Activated CD4-positive, alpha-beta memory T cell treated with anti-CD3 and anti-CD28 coated beads, Interleukin-2, amount 10 ng/mL, durations not matched to agents 7 days and 5 days (primary cell): Measurements from ENCODE around the gene STUM. TPM values are rescaled to one million over a fixed set of nuclear protein-coding genes. Genes with fewer than 3 reads are reported as not detected.

ENCODE experiments used
- CTCF ChIA-PET: fragments of 350-600 bp; sonication (Branson Sonifier 250); formaldehyde crosslinking; loops from one replicate; lab custom pipeline; 2021; ENCODE audit warnings: antibody characterized with exemption, inconsistent platforms; lab: Charles Lee
- POLR2A ChIA-PET: fragments of 350-600 bp; sonication (Branson Sonifier 250); formaldehyde crosslinking; loops from one replicate; lab custom pipeline; 2021; ENCODE audit warnings: antibody characterized with exemption; lab: Charles Lee
- DNase-seq: peaks from one replicate; pipeline ENCODE4 v3.0.0-alpha.2; 2020
- H3K27ac Mint-ChIP-seq: one replicate; pipeline ENCODE4 v1.8.0; 2021; ENCODE audit warnings: mild to moderate bottlenecking, mixed read lengths
- H3K27me3 Mint-ChIP-seq: one replicate; pipeline ENCODE4 v1.8.0; 2021; ENCODE audit warnings: mixed read lengths
- H3K36me3 Mint-ChIP-seq: one replicate; pipeline ENCODE4 v1.8.0; 2021; ENCODE audit warnings: low read depth, mixed read lengths
- H3K4me1 Mint-ChIP-seq: one replicate; pipeline ENCODE4 v1.8.0; 2021; ENCODE audit warnings: mixed read lengths
- H3K4me3 Mint-ChIP-seq: one replicate; pipeline ENCODE4 v1.8.0; 2021; ENCODE audit warnings: mild to moderate bottlenecking, mixed read lengths
- H3K9me3 Mint-ChIP-seq: one replicate; pipeline ENCODE4 v1.8.0; 2021; ENCODE audit warnings: mixed read lengths
- total RNA-seq, 2 experiments: library from RNA; stranded (reverse); gene quantifications; one replicate each; pipeline ENCODE4 v1.2.3, GENCODE V29; 2021

Gene STUM
- total RNA-seq, 2 experiments from 2014 or later: not detected

DNA sequence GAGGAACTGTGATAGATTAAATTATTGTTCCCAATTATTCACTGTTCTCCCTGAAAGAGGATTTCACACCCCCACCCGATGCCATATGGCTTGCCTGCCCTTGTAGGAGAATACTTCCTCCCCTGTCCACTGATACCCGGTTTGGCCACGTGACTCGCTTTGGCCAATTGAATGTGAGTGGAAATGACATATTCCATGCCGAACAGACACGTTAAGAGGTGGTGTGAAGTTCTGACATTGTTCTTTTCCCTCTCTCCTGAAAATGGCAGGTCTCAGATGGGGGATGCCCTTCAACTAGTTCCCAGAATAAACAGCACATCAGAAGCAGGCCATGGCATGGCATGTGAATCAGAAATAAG, 5.3 kb downstream of the STUM start:
- no peak overlapping the region for H3K27ac Mint-ChIP-seq
- H3K9me3 Mint-ChIP-seq: no peaks in the 10 kb centered on the region
- CTCF ChIA-PET: no interaction called here
- no peak overlapping the region for H3K4me3 Mint-ChIP-seq
- DNase-seq: no peak
- H3K27me3 Mint-ChIP-seq: peaks cover 75% of the 10 kb centered on the region
- POLR2A ChIA-PET: no interaction called here
- H3K4me1 Mint-ChIP-seq: peaks cover 9% of the 10 kb centered on the region
- H3K36me3 Mint-ChIP-seq: no peaks in the 10 kb centered on the region

DNA sequence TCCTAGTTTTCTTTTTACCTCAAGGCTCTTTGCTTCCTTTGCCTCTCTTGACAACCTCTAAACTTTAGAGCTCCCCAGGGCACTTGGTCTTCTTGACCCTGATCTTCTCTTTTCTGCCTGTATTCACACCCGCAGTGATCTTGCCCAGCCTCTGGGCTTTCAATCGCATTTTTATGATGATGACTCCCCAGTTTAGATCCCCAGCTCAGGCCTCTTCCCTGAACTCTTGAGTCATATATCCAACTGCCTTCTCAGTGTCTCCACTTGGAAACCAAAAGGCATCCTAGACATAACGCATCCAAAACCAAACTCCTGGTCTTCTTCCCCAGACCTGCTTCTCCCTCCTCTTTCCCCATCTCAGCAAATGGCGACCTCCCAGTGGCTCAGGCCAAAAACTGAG, 6.5 kb downstream of the STUM start:
- ChIA-PET CTCF (no interaction called here), POLR2A (no interaction called here)
- Mint-ChIP-seq H3K27ac (no peak overlapping the region), H3K27me3 (peaks cover 66% of the 10 kb centered on the region), H3K4me3 (no peak overlapping the region), H3K4me1 (peaks cover 3% of the 10 kb centered on the region), H3K9me3 (no peaks in the 10 kb centered on the region), H3K36me3 (no peaks in the 10 kb centered on the region)
- DNase-seq: no peak

DNA sequence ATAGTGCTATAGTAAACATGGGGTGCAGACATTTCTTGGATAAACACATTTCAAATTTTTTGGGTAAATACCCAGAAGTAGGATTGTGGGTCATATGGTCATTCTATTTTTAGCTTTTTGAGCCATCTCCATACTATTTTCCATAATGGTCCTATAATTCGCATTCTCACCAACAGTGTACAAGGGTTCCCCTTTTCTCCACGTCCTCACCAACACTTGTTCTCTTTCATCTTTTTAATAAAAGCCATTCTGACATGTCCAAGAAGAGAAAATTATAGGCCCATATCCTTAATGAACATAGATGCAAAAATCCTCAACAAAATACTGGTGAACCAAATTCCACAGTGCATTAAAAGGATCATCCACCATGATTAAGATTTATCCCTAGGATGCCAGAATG, 8.9 kb downstream of the STUM start:
- no peak for DNase-seq
- POLR2A ChIA-PET: no interaction called here
- H3K9me3 Mint-ChIP-seq: no peaks in the 10 kb centered on the region
- H3K27ac Mint-ChIP-seq: no peak overlapping the region
- CTCF ChIA-PET: no interaction called here
- H3K4me3 Mint-ChIP-seq: no peak overlapping the region
- H3K4me1 Mint-ChIP-seq: no peaks in the 10 kb centered on the region
- H3K27me3 Mint-ChIP-seq: peaks cover 45% of the 10 kb centered on the region
- no peaks in the 10 kb centered on the region for H3K36me3 Mint-ChIP-seq

DNA sequence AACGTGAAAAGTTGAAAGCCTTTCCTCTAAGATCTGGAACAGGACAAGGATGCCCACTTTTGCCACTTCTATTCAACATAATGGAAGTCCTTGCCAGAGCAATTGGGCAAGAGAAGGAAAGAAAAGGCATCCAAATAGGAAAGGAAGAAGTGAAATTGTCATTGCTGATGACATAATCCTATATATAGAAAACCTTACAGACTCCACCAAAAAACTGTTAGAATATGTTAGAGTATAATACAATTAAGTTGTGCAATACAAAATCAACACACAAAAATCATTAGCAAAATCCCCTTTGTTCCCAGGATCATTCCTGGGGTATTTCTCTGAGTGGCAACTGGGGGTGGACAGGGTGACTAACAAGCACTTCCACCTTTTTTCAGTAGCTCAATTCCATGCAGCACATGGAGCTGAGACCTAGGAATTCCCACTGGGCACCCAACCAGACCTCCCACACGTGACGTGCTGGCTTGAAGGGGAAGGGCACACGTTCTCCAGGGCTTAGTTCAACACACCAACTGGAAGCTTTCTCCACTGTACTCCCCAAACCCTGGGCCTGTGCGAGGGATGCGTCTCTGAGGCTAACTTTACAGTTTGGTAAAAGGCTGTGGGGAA, 9.6 kb downstream of the STUM start:
- Mint-ChIP-seq H3K36me3 (no peaks in the 10 kb centered on the region), H3K4me1 (no peaks in the 10 kb centered on the region), H3K27ac (no peak overlapping the region), H3K9me3 (no peaks in the 10 kb centered on the region), H3K4me3 (no peak overlapping the region), H3K27me3 (peaks cover 38% of the 10 kb centered on the region)
- DNase-seq: no peak
- CTCF ChIA-PET: no interaction called here
- POLR2A ChIA-PET: no interaction called here

DNA sequence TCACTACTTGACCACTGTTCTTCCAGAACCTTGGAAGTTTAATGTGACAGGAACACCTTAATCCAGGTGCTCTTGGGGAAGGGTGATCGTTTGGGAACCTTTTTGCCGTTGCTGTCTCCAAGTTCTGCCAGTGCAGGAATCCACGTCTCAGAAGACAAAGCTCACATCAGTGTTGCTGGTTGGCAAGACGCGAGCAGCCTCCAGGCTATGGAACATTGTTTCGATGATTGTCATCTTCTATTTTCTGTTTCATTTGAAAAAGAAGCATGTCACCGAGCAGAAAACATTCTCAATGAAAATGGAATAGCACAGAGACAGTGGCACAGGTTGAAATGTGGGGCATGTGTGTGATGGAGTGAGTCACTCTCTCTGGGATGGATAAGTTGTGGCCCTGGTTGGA, 11.7 kb downstream of the STUM start:
- Mint-ChIP-seq H3K4me3 (no peak overlapping the region), H3K36me3 (no peaks in the 10 kb centered on the region), H3K9me3 (no peaks in the 10 kb centered on the region), H3K27ac (no peak overlapping the region), H3K4me1 (no peaks in the 10 kb centered on the region), H3K27me3 (peaks cover 17% of the 10 kb centered on the region)
- POLR2A ChIA-PET: no interaction called here
- no peak for DNase-seq
- CTCF ChIA-PET: no interaction called here

DNA sequence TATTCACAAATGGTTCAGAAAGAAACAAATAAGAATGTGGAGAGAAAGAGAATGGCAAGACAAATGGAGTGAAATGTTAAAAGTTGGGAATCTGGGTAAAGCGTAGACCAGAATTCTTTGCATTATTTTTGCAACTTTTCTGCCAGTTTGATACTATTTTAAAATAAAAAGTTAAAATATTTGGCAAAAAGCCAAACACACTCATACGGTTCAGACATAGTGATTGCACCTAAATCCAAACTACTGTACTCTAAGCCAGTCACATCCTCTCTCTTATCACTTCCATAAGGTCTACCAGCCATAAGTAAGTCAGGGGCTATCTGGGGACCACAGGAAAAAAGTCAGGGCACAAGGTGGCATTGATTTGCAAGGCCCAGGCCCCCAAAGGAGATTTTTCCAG, 14.4 kb downstream of the STUM start:
- POLR2A ChIA-PET: no interaction called here
- Mint-ChIP-seq H3K36me3 (no peaks in the 10 kb centered on the region), H3K27me3 (peaks cover 13% of the 10 kb centered on the region), H3K4me3 (no peak overlapping the region), H3K27ac (no peak overlapping the region), H3K9me3 (no peaks in the 10 kb centered on the region), H3K4me1 (no peaks in the 10 kb centered on the region)
- CTCF ChIA-PET: interaction anchor here (0.6 kb wide), 1 partner anchor 510 kb away, joined by 3 read pairs; no protein-coding TSS in a partner anchor
- no peak for DNase-seq

DNA sequence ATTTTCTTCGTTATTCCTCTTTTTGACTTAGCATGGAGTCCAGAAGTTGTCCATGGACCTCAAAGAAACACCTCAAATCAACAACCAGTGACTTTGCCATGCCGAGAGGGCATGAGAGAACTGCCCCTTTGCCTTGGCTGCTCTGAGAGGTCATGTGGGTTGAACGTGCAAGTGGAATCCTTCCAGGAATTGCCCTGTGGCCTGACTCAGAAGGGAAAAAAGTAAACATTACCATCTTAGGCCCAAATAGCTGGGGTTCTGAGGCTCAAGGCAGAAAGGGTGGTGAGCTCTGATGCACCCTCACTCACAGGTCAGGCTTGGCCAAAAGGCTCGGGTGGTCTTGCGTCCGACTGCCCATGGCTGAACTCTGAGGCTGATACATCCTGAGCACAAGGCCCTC, 15.1 kb downstream of the STUM start:
- Mint-ChIP-seq H3K9me3 (no peaks in the 10 kb centered on the region), H3K4me1 (no peaks in the 10 kb centered on the region), H3K27me3 (peaks cover 11% of the 10 kb centered on the region), H3K36me3 (no peaks in the 10 kb centered on the region), H3K27ac (no peak overlapping the region), H3K4me3 (no peak overlapping the region)
- DNase-seq: no peak
- CTCF ChIA-PET: no interaction called here
- POLR2A ChIA-PET: no interaction called here

DNA sequence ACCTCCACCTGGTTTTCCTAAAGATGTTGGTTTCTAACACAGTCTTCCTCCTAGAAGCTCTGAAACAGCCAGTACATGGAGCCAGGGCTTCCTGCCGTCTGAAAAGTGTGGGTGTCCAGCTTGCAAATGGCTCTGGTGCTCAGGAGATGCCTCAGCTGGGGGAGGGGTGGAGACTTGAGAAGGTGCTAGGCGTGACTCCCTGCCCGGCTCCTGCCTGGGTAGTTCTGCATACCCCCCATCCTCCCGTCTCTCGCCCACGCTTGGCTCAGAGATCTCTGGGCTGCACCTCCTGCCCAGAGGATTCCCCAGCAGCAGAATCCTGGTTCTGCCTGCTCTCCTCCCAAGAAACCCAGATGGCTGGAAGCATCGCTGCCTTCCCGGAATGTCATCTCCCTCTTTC, 16.9 kb downstream of the STUM start:
- Mint-ChIP-seq H3K27ac (no peak overlapping the region), H3K4me1 (no peaks in the 10 kb centered on the region), H3K4me3 (no peak overlapping the region), H3K36me3 (no peaks in the 10 kb centered on the region), H3K9me3 (no peaks in the 10 kb centered on the region), H3K27me3 (peaks cover 11% of the 10 kb centered on the region)
- CTCF ChIA-PET: no interaction called here
- POLR2A ChIA-PET: no interaction called here
- DNase-seq: no peak

DNA sequence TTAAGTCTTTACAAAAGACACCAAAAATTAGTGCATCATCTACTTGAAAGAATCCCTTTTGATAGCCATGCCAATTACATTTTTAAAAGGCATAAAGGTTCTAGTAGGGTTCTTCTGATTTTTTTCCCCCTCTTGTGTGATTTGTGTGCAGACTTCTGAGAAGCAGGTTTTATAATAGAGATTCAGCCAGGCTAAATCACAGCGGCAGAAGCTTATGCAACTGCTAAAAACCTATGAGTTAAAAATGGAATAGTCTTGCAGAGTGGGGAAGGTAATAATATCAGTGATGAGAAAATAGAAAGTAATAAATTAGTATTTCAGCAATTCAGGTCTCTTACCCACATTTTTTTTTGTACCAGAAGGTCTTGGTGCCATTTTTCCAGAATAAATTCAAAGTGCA, 17.7 kb downstream of the STUM start:
- Mint-ChIP-seq H3K9me3 (no peaks in the 10 kb centered on the region), H3K27me3 (peaks cover 11% of the 10 kb centered on the region), H3K4me1 (no peaks in the 10 kb centered on the region), H3K27ac (no peak overlapping the region), H3K4me3 (no peak overlapping the region), H3K36me3 (no peaks in the 10 kb centered on the region)
- CTCF ChIA-PET: no interaction called here
- DNase-seq: no peak
- POLR2A ChIA-PET: no interaction called here

DNA sequence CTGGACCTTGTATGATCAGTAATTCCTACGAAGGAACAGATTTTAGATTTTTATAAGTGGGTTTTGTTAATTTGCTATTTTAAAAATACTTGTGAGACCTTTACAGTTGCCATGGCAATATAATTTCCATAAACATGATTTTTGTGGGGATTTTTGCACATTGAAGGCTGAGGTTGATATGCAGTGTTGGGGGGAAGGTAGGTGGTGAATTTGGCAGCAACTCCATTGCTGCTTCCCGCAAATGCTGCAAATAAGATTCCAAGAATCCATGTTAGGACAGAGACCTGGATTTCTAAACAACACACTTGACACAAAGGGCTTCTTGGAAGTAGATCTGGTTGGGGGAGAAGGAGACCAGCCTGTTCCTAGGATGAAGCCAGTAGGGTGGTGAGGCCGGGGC, 18.2 kb downstream of the STUM start:
- no peak overlapping the region for H3K27ac Mint-ChIP-seq
- ChIA-PET POLR2A (no interaction called here), CTCF (no interaction called here)
- DNase-seq: no peak
- peaks cover 11% of the 10 kb centered on the region for H3K27me3 Mint-ChIP-seq
- no peaks in the 10 kb centered on the region for H3K36me3 Mint-ChIP-seq
- no peaks in the 10 kb centered on the region for H3K4me1 Mint-ChIP-seq
- H3K4me3 Mint-ChIP-seq: no peak overlapping the region
- no peaks in the 10 kb centered on the region for H3K9me3 Mint-ChIP-seq

DNA sequence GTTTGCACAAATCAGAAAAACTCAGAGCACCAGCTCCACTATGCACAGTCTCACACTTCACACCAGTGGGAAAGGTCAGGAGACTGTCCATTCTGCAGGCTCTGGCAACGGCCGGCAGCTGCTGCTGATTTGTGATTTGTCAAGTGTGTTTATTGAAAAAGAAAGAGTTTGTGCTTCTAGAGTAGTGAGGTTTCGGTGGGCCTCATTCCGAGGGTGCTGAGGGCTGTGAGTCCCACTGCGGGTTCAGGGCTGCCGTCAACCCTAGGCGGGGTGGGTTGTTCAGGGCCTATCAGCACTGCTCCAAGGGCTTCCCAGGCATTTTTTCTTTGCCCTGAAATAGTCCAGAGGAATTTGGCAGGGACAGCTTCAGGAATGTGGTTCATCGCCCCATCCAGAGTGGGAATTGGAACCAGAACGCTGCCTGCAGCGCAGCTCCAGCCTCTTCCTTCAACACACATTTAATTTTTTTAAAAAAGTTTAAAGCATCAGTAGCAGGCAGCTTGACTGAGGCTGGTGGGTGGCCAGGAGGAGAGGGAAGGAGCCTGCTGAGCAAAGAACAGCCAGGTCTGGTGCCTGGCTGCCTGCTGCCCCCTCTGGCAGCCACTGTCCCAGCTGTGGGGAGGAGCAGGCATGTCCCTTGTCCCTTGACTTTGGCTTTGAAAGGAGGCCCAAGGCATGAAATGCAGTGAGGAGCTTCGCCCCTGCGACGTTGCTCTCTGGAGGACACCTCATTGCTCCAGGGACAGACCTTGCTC, 19.7 kb downstream of the STUM start:
- POLR2A ChIA-PET: no interaction called here

DNA sequence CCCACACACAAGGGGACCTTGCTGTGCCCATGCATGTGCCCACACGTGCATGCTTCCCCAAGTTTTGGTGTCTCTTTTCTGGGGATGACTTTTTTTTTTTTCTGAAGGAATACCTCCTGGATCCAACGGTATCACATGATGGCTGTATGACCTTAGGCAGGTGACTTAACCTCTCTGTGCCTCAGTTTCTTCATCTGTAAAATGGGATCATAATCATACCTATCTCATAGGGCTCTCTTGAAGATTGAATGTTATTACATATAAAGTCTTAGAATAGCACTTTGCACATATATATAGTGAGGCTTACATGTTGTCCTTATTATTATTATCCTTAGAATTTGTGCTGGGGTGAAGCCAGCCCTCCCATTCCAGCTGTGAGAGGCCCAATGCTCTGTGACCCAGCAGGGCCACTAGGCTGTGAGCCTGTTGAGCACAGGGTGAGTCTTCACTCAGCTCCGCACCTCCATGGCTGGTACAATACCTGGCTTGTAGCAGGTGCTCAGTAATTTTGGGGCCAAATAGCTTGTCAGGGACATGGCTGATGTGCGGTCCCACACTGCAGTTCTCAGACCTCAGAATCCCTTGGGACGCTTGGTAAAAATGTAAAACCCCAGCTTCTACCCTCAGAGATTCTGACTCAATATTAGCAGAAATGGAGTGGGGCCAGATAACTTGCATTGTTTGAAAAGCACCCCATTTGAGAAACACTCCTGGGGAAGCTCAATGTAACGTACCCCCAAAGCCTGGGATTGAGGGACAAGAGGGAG, 20.6 kb downstream of the STUM start:
- no peak for DNase-seq
- Mint-ChIP-seq H3K36me3 (no peaks in the 10 kb centered on the region), H3K9me3 (no peaks in the 10 kb centered on the region), H3K27me3 (peaks cover 11% of the 10 kb centered on the region), H3K27ac (no peak overlapping the region), H3K4me3 (no peak overlapping the region), H3K4me1 (no peaks in the 10 kb centered on the region)
- ChIA-PET CTCF (no interaction called here), POLR2A (no interaction called here)

More for the DNA sequence above, 19.7 kb downstream of the STUM start:
- no peak overlapping the region for H3K4me3 Mint-ChIP-seq
- no peak for DNase-seq
- no peaks in the 10 kb centered on the region for H3K36me3 Mint-ChIP-seq
- CTCF ChIA-PET: interaction anchor here (1.1 kb wide), 1 partner anchor 40 kb away, joined by 3 read pairs; no protein-coding TSS in a partner anchor
- no peaks in the 10 kb centered on the region for H3K9me3 Mint-ChIP-seq
- no peak overlapping the region for H3K27ac Mint-ChIP-seq
- no peaks in the 10 kb centered on the region for H3K4me1 Mint-ChIP-seq
- peaks cover 11% of the 10 kb centered on the region for H3K27me3 Mint-ChIP-seq

DNA sequence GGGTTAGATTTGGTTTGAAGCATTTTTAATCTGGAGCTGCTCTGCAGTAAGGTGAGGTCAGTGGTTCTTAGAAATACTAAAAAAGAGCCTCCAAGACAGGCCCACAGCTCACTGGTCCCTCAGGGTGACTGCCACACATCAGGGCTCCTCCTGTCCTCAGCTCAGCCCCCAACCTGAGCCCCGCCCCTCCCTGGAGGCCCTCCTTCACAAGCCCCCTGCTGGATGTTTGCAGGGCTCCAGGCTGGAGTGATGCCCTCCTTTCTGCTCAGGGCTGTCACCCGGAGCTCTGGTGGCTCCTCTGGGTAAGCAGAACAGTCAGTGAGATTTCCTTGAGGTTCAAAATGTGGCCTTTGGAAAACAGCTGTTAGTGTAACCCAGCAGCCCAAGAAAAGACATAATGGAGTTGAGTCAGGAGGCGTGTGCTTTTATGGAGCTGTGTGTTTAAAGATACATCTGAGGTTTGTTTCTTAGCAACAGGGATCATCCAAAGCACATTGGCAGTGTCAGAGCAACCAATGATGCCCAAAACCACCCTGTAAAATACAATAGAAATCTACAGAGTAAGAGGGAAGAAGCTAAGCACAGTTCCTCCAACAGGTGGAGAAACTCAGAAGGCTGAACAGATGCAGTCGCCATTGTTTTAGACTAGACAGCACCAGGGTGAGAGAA, 21.4 kb downstream of the STUM start:
- no peaks in the 10 kb centered on the region for H3K36me3 Mint-ChIP-seq
- no peaks in the 10 kb centered on the region for H3K9me3 Mint-ChIP-seq
- peak; percentile 20 for DNase-seq

More for the DNA sequence above, 21.4 kb downstream of the STUM start:
- Mint-ChIP-seq H3K27me3 (peaks cover 11% of the 10 kb centered on the region), H3K4me1 (no peaks in the 10 kb centered on the region), H3K27ac (no peak overlapping the region), H3K4me3 (no peak overlapping the region)
- POLR2A ChIA-PET: no interaction called here
- CTCF ChIA-PET: interaction anchor here (0.9 kb wide), 1 partner anchor 45 kb away, joined by 3 read pairs; no protein-coding TSS in a partner anchor
